GM19328 (cell line): Measurements from ENCODE around the gene U2SURP.
A peak's percentile ranks its signal among the peaks of the same experiment; 100 is the strongest.
"Not testable (repeated sequence)": the region's sequence is repeated elsewhere in the genome, so short reads cannot be mapped to it uniquely, and the experiment has no call there.

Experiments
- ATAC-seq: cut with Tn5 transposase; IDR thresholded peaks from one replicate; pipeline ENCODE4 v1.9.1; 2021; ENCODE audit warnings: mild to moderate bottlenecking, moderate library complexity; ENCODE audit not compliant: unreplicated experiment

U2SURP gene

DNA sequence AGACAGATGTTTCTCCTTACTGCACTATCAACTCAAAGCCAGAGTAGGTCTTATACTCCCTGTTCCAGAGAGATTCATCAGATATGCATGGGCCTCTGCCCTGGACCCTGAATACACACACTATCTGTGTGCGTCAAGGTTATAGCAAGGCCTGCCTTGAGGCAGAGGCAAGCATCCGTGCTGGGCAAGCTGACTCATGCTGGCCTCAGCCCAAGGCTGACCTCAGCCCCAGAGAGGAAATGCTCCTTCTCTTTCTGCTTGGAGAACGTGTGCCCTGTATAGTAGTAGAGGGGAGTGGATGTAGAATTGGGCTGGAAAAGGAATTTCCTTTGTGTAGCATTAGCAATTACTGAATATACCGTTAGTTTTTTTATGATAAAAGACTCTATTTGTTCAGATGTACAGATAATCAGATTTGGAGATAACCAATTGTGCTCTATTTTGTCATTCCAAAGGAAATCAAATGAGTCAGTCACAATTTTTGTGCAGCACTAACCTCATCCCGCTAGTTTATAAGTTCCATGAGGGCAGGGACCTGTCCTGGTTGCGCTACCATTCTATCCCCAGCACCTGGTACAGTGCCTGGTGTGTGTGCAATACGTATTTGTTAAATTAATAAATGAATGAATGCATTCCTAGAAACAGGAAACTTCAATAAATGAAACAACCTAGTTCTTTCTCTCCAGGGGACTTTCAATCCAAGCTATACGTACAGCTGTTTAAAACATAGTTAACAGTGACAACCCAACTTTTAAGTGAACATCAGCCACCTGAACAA is 24.6 kb upstream of the U2SURP start:
- no peak for ATAC-seq

- ATAC-seq = no peak
Observed at GRCh38 chr3:142977399-142977728, 24.0 kb upstream of the U2SURP start.

DNA sequence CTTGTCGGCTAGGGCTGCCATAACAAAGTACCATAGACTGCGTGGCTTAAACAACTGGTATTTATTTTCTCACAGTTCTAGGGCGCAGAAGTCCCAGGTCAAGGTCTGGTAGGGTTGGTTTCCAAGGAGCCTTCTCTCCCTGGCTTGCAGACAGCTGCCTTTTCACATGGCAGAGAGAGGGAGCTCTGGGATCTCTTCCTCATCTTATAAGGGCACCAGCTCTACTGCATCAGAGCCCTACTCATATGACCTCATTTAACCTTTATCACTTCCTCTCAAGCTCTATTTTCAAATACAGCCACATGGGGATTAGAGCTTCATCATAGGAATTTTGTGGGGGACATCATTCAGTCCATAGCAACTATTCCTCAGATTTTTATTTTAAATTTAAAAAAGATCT is 20.3 kb upstream of the U2SURP start:
- no peak for ATAC-seq

- ATAC-seq = no peak
Observed at GRCh38 chr3:142982038-142982773, 19.2 kb upstream of the U2SURP start.

- no peak for ATAC-seq
Observed at GRCh38 chr3:142983318-142983717, 18.1 kb upstream of the U2SURP start.

GRCh38 chr3:142984255-142984654 is 17.1 kb upstream of the U2SURP start:
- ATAC-seq = no peak

- no peak for ATAC-seq
Observed at GRCh38 chr3:142987080-142987700, 14.2 kb upstream of the U2SURP start.

DNA sequence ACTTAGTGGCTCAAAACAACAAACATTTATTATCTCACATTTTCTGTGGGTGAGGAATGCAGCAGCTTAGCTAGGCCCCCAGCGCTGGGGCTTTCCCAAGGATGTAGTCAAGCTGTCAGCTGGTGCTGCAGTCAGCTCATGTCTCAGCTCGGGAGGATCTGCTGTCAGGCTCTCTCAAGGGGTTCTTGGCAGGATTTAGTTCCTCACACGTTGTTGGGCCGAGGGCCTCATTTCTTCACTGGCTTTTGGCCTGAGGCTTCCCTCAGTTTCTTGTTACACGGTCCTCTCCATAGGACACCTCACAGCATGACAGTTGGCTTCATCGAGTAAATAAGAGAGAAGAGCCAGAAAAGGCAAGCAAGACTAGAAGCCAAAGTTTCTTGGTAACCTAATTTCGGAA is 13.7 kb upstream of the U2SURP start:
- ATAC-seq = no peak

DNA sequence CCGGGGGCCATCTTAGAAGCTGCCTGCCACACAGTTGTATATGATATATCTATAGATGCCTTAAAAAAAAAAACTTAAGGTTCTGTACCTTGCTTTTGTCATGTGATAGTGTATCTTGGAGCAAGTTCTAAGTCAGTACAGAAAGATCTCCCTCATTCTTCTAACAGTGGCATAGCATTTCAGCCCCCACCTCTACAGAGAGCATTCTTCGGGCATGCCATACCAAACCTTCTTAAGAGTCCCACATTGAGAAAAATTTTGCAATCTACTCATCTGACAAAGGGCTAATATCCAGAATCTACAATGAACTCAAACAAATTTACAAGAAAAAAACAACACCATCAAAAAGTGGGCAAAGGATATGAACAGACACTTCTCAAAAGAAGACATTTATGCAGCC is 13.1 kb upstream of the U2SURP start:
- ATAC-seq = not testable (repeated sequence)

- ATAC-seq = not testable (repeated sequence)
Observed at GRCh38 chr3:142988826-142989225, 12.5 kb upstream of the U2SURP start.

DNA sequence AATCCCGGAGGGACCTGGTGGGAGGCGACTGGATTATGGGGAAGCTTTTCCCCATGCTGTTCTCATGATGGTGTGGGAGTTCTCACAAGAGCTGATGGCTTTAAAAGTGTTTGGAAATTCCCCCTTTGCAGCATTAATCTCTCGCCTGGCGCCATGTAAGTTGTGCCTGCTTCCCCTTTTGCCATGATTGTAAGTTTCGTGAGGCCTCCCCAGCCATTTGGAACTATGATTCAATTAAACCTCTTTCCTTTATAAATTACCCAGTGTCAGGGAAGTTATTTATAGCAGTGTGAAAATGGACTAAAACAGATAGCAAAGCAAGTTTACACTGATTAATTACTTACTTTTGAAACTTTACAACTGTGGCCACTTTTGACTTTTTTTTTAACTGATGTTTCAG is 10.6 kb upstream of the U2SURP start:
- no peak for ATAC-seq

- no peak for ATAC-seq
Observed at GRCh38 chr3:142992323-142992722, 9.0 kb upstream of the U2SURP start.

DNA sequence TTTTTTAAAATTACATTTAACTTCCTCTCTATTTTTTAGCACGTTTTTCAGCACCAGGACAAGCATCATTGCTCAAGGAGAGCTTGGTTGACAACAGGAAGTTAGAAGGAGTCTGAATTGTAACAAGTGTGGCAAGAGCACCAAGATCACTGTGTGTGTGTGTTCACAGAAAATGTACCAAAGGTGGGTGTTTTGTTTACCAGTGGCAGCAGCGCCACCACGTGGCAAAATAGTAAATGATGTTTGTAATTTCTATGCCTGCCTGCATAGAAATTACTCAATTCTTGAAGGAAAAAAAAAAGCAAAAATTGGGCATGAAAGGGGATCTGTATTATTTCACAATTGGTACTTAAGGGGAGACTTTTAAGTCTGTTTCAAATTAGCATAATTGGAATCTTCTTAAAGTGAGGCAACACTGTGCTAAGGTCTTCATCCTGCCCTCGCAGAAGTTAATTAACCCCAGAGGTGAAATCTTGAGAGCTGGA is 7.4 kb upstream of the U2SURP start:
- no peak for ATAC-seq

GRCh38 chr3:142997330-142997729 is 4.0 kb upstream of the U2SURP start:
- ATAC-seq = no peak

GRCh38 chr3:142998439-142998838 is 2.9 kb upstream of the U2SURP start:
- no peak for ATAC-seq

GRCh38 chr3:142999881-143000280 is 1.5 kb upstream of the U2SURP start:
- no peak for ATAC-seq

- ATAC-seq = no peak
Observed at GRCh38 chr3:143000528-143000927, 842 bp upstream of the U2SURP start.

GRCh38 chr3:143001034-143001368 is 369 bp upstream of the U2SURP start:
- peak; percentile 68 for ATAC-seq

GRCh38 chr3:143002083-143002712 is 828 bp downstream of the U2SURP start:
- ATAC-seq = peak; percentile 33

DNA sequence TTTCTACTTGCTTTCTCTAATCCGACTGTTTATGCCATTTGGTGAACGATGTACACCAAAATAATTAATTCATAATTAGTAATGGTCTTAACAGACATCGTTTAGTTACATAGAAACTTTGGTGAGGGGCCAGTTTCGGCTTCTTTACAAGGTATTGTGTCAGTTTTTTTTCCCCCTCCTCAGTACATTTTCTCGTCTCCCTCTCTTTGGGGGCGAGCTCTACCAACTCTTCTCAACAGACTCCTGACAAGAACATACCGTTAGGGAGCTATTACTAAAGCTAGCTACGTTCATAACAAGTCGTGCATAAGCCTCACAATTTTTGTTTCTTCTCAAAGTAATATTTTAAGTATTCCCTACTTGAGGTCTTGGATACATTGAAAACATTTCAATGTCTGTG is 1.4 kb downstream of the U2SURP start:
- ATAC-seq = no peak

DNA sequence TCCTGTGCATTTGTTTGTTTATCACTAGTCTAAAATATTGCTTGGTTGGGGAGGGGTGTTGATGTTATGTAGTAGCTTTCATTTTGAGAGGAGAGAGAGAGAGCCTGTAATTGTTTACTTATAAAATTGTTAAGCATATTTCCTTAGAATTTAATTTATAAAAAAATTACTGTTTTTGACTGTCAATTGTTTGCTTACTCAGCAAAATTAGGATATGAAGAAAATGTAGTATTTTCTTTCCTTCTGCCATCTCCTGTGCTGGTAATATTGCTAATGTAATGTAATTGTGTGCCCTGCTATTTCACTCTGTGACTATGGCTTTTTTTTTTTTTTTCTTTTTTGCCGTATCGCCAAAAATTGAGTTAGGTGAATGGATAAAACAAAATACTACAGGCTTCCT is 3.5 kb downstream of the U2SURP start:
- ATAC-seq = no peak

GRCh38 chr3:143010024-143010423 is 8.7 kb downstream of the U2SURP start:
- ATAC-seq = no peak
